ENCODE data around the gene MYO1F.

GRCh38 chr19:8600816-8601215 lies 23.6 kb upstream of the MYO1F start:
- TF ChIP-seq, protein P1, sequence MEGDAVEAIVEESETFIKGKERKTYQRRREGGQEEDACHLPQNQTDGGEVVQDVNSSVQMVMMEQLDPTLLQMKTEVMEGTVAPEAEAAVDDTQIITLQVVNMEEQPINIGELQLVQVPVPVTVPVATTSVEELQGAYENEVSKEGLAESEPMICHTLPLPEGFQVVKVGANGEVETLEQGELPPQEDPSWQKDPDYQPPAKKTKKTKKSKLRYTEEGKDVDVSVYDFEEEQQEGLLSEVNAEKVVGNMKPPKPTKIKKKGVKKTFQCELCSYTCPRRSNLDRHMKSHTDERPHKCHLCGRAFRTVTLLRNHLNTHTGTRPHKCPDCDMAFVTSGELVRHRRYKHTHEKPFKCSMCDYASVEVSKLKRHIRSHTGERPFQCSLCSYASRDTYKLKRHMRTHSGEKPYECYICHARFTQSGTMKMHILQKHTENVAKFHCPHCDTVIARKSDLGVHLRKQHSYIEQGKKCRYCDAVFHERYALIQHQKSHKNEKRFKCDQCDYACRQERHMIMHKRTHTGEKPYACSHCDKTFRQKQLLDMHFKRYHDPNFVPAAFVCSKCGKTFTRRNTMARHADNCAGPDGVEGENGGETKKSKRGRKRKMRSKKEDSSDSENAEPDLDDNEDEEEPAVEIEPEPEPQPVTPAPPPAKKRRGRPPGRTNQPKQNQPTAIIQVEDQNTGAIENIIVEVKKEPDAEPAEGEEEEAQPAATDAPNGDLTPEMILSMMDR (IDR thresholded peaks at IDR 0.05), result no peak
- TF ChIP-seq POLR2AphosphoS5 (IDR thresholded peaks at IDR 0.05) (no peak), POLR2A (IDR thresholded peaks at IDR 0.05) (no peak)
